H9 (cell line): ENCODE measurements around the gene NRG3. TPM values are rescaled to one million over a fixed set of nuclear protein-coding genes. Genes with fewer than 3 reads are reported as not detected.

Experiments used
- DNase-seq: peaks from one replicate; pipeline ENCODE4 v3.0.0-alpha.2; 2017
- H2AFZ ChIP-seq: one replicate; pipeline ENCODE4 v1.6.1; 2013; ENCODE audit warnings: mild to moderate bottlenecking, low read length, control low read depth, moderate library complexity
- H2AK5ac ChIP-seq: 2 replicates; pipeline ENCODE4 v1.6.1; 2013; ENCODE audit warnings: low read length, control low read depth, mixed read lengths; ENCODE audit not compliant: insufficient read length
- H2BK120ac ChIP-seq: one replicate; pipeline ENCODE4 v1.6.1; 2013; ENCODE audit warnings: low read depth, mild to moderate bottlenecking, low read length, control low read depth, inconsistent platforms; ENCODE audit not compliant: poor library complexity, severe bottlenecking
- H2BK12ac ChIP-seq: 2 replicates; pipeline ENCODE4 v1.6.1; 2013; ENCODE audit warnings: low read length, control low read depth, mixed read lengths, low read depth; ENCODE audit not compliant: insufficient read length
- H2BK15ac ChIP-seq: 2 replicates; pipeline ENCODE4 v1.6.1; 2013; ENCODE audit warnings: low read depth, low read length, control low read depth
- H2BK20ac ChIP-seq: one replicate; pipeline ENCODE4 v1.6.1; 2013; ENCODE audit warnings: low read depth, mild to moderate bottlenecking, low read length, control low read depth, inconsistent platforms; ENCODE audit not compliant: poor library complexity, severe bottlenecking
- H2BK5ac ChIP-seq: 2 replicates; pipeline ENCODE4 v1.6.1; 2013; ENCODE audit warnings: low read length, control low read depth, mixed read lengths; ENCODE audit not compliant: insufficient read length
- H3K14ac ChIP-seq: 2 replicates; pipeline ENCODE4 v1.6.1; 2013; ENCODE audit warnings: low read length, control low read depth; ENCODE audit not compliant: insufficient read depth
- H3K18ac ChIP-seq: 2 replicates; pipeline ENCODE4 v1.6.1; 2013; ENCODE audit warnings: low read depth, mild to moderate bottlenecking, mixed read lengths, low read length, control low read depth; ENCODE audit not compliant: insufficient read length
- H3K23ac ChIP-seq: 2 replicates; pipeline ENCODE4 v1.6.1; 2013; ENCODE audit warnings: low read length, control low read depth, mixed read lengths, low read depth; ENCODE audit not compliant: insufficient read length
- H3K23me2 ChIP-seq: 2 replicates; pipeline ENCODE4 v1.6.1; 2013; ENCODE audit warnings: low read depth, mild to moderate bottlenecking, mixed read lengths, low read length, control low read depth; ENCODE audit not compliant: insufficient read length, poor library complexity, severe bottlenecking
- H3K27ac ChIP-seq: 2 replicates; pipeline ENCODE4 v1.5.1; 2013; ENCODE audit warnings: low read length, control low read depth, mixed read lengths, low read depth; ENCODE audit not compliant: insufficient read length
- H3K27me3 ChIP-seq: 2 replicates; pipeline ENCODE4 v1.6.1; 2013; ENCODE audit warnings: low read length, control low read depth, inconsistent platforms; ENCODE audit not compliant: insufficient read depth
- H3K4ac ChIP-seq: 2 replicates; pipeline ENCODE4 v1.6.1; 2013; ENCODE audit warnings: low read depth, mild to moderate bottlenecking, control low read depth, inconsistent platforms, low read length, moderate library complexity
- H3K4me1 ChIP-seq: 2 replicates; pipeline ENCODE4 v1.6.1; 2013; ENCODE audit warnings: low read length, control low read depth, inconsistent platforms; ENCODE audit not compliant: insufficient read depth
- H3K4me2 ChIP-seq: 2 replicates; pipeline ENCODE4 v1.6.1; 2013; ENCODE audit warnings: low read length, control low read depth, mixed read lengths; ENCODE audit not compliant: insufficient read length, insufficient read depth
- H3K56ac ChIP-seq: 2 replicates; pipeline ENCODE4 v1.6.1; 2013; ENCODE audit warnings: low read depth, mild to moderate bottlenecking, mixed read lengths, low read length, control low read depth; ENCODE audit not compliant: insufficient read length
- H3K79me1 ChIP-seq: 2 replicates; pipeline ENCODE4 v1.6.1; 2013; ENCODE audit warnings: low read depth, mild to moderate bottlenecking, moderate library complexity, low read length, control low read depth, inconsistent platforms; ENCODE audit not compliant: insufficient read depth, poor library complexity, severe bottlenecking
- H3K79me2 ChIP-seq: 2 replicates; pipeline ENCODE4 v1.6.1; 2013; ENCODE audit warnings: low read length, control low read depth, inconsistent platforms; ENCODE audit not compliant: insufficient read depth
- H3K9ac ChIP-seq: 2 replicates; pipeline ENCODE4 v1.6.1; 2013; ENCODE audit warnings: low read length, control low read depth, mixed read lengths; ENCODE audit not compliant: insufficient read length; ENCODE audit errors: extremely low read depth
- H3K9me3 ChIP-seq: one replicate; pipeline ENCODE4 v1.6.1; 2013; ENCODE audit warnings: low read depth, low read length, inconsistent platforms; ENCODE audit not compliant: control insufficient read depth
- H3T11ph ChIP-seq: one replicate; pipeline ENCODE4 v1.6.1; 2013; ENCODE audit warnings: mild to moderate bottlenecking, low read length, control low read depth, inconsistent platforms
- H4K20me1 ChIP-seq: one replicate; pipeline ENCODE4 v1.6.1; 2013; ENCODE audit not compliant: control insufficient read depth, insufficient read length, insufficient read depth
- H4K5ac ChIP-seq: 2 replicates; pipeline ENCODE4 v1.6.1; 2013; ENCODE audit warnings: low read depth, mild to moderate bottlenecking, mixed read lengths, low read length, control low read depth; ENCODE audit not compliant: insufficient read length
- H4K8ac ChIP-seq: replicated peaks from 2 replicates; pipeline ENCODE4 v1.6.1; 2013; ENCODE audit warnings: low read length, control low read depth, mixed read lengths, low read depth; ENCODE audit not compliant: insufficient read length
- H4K91ac ChIP-seq: 2 replicates; pipeline ENCODE4 v1.6.1; 2013; ENCODE audit warnings: low read depth, mild to moderate bottlenecking, moderate library complexity, mixed read lengths, low read length, control low read depth; ENCODE audit not compliant: insufficient read length
- H3K27ac Mint-ChIP-seq, 3 experiments: 2 replicates in 2 of 3; 3 replicates in 1 of 3; pipeline ENCODE4 v1.8.0; 2020 to 2021; ENCODE audit warnings: mixed read lengths in 3 of 3, mild to moderate bottlenecking in 1 of 3, moderate library complexity in 1 of 3
- H3K27me3 Mint-ChIP-seq: 2 replicates; pipeline ENCODE4 v1.8.0; 2021; ENCODE audit warnings: low read depth, mild to moderate bottlenecking, moderate library complexity, mixed read lengths
- H3K36me3 Mint-ChIP-seq, 3 experiments: 2 replicates in 2 of 3; 3 replicates in 1 of 3; pipeline ENCODE4 v1.8.0; 2020 to 2021; ENCODE audit warnings: low read depth in 3 of 3, mixed read lengths in 3 of 3; ENCODE audit not compliant: insufficient read depth in 1 of 3
- H3K4me1 Mint-ChIP-seq, 2 experiments: 2 replicates each; pipeline ENCODE4 v1.8.0; 2020; ENCODE audit warnings: mixed read lengths in 2 of 2
- H3K4me3 Mint-ChIP-seq, 2 experiments: 2 replicates in 1 of 2; 3 replicates in 1 of 2; pipeline ENCODE4 v1.8.0; 2020 to 2021; ENCODE audit warnings: mild to moderate bottlenecking in 2 of 2, mixed read lengths in 2 of 2, moderate library complexity in 1 of 2
- H3K9me3 Mint-ChIP-seq, 2 experiments: 2 replicates in 1 of 2; 3 replicates in 1 of 2; pipeline ENCODE4 v1.8.0; 2020; ENCODE audit warnings: mild to moderate bottlenecking in 2 of 2, mixed read lengths in 2 of 2, moderate library complexity in 1 of 2
- CTCF ChIP-seq: fragments of 200-600 bp; sonication (generic); conservative IDR thresholded peaks from 3 replicates; pipeline ENCODE4 v1.8.0; 2021; ENCODE audit warnings: antibody characterized with exemption, mild to moderate bottlenecking
- total RNA-seq: library from RNA; stranded (reverse); gene quantifications from 2 replicates; pipeline ENCODE4 v1.2.1, GENCODE V29; 2021

NRG3 gene
- total RNA-seq, 1 experiment from 2014 or later, result 1.6 TPM

GRCh38 chr10:82914655-82915136 lies 1039.7 kb downstream of the NRG3 start:
- Histone ChIP-seq H3K9ac (no peak overlapping the region), H3K56ac (no peak overlapping the region), H2AK5ac (no peak overlapping the region), H3K23ac (no peak overlapping the region), H3K18ac (no peak overlapping the region), H4K20me1 (no peaks in the 10 kb centered on the region), H2BK20ac (no peak overlapping the region), H3K4me1 (no peaks in the 10 kb centered on the region), H3K79me1 (no peaks in the 10 kb centered on the region), H3K4ac (no peak overlapping the region), H2BK12ac (no peak overlapping the region), H3K23me2 (no peaks in the 10 kb centered on the region), H2AFZ (no peak overlapping the region), H3K79me2 (no peaks in the 10 kb centered on the region), H2BK5ac (no peak overlapping the region), H3K27me3 (no peaks in the 10 kb centered on the region), H4K8ac (no peak overlapping the region), H3T11ph (no peak overlapping the region), H3K14ac (no peak overlapping the region), H4K5ac (no peak overlapping the region), H2BK120ac (no peak overlapping the region), H4K91ac (no peak overlapping the region), H2BK15ac (no peak overlapping the region), H3K9me3 (no peaks in the 10 kb centered on the region), H3K4me2 (no peak overlapping the region), H3K27ac (no peak overlapping the region)
- H3K4me3 Mint-ChIP-seq, result no peak overlapping the region
- DNase-seq, result no peak
- TF ChIP-seq CTCF, result no peak
- peaks cover 0 to under 1% of the 10 kb centered on the region in 2 experiments; a peak in 1 of 5 replicates for H3K9me3 Mint-ChIP-seq
- H3K27ac Mint-ChIP-seq, result no peak overlapping the region
- H3K4me1 Mint-ChIP-seq, result no peaks in the 10 kb centered on the region
- peaks cover 0 to 4% (median under 1%) of the 10 kb centered on the region in 3 experiments; a peak in 4 of 7 replicates for H3K36me3 Mint-ChIP-seq
- H3K27me3 Mint-ChIP-seq, result no peaks in the 10 kb centered on the region
